GM19468 (cell line): ENCODE data around the gene COL5A2.

ENCODE experiments used
- ATAC-seq: cut with Tn5 transposase; IDR thresholded peaks from one replicate; pipeline ENCODE4 v1.9.1; 2021; ENCODE audit warnings: mild to moderate bottlenecking, moderate library complexity, moderate number of reproducible peaks; ENCODE audit not compliant: unreplicated experiment; ENCODE audit errors: extremely low read depth

The COL5A2 gene

GRCh38 chr2:189111063-189111715 lies 68.4 kb downstream of the COL5A2 start:
- no peak for ATAC-seq

GRCh38 chr2:189109921-189110397 lies 69.6 kb downstream of the COL5A2 start:
- peak; percentile 86 for ATAC-seq

- no peak for ATAC-seq
Observed at GRCh38 chr2:189104934-189105333, 74.6 kb downstream of the COL5A2 start.

GRCh38 chr2:189102735-189103134 lies 76.8 kb downstream of the COL5A2 start:
- no peak for ATAC-seq

GRCh38 chr2:189097934-189098333 lies 81.6 kb downstream of the COL5A2 start:
- ATAC-seq: no peak

- ATAC-seq: no peak
Observed at GRCh38 chr2:189096769-189097447, 82.7 kb downstream of the COL5A2 start.

GRCh38 chr2:189095101-189095500 lies 84.5 kb downstream of the COL5A2 start:
- no peak for ATAC-seq

- no peak for ATAC-seq
Observed at GRCh38 chr2:189092936-189093335, 86.6 kb downstream of the COL5A2 start.

GRCh38 chr2:189091253-189091652 lies 88.3 kb downstream of the COL5A2 start:
- ATAC-seq: no peak

- no peak for ATAC-seq
Observed at GRCh38 chr2:189088591-189089205, 90.9 kb downstream of the COL5A2 start.

GRCh38 chr2:189086710-189087109 lies 92.9 kb downstream of the COL5A2 start:
- no peak for ATAC-seq

- no peak for ATAC-seq
Observed at GRCh38 chr2:189086250-189086649, 93.3 kb downstream of the COL5A2 start.

GRCh38 chr2:189083606-189084005 lies 96.0 kb downstream of the COL5A2 start:
- ATAC-seq: no peak

GRCh38 chr2:189083106-189083505 lies 96.5 kb downstream of the COL5A2 start:
- ATAC-seq: no peak

- no peak for ATAC-seq
Observed at GRCh38 chr2:189082376-189082975, 97.1 kb downstream of the COL5A2 start.

- ATAC-seq: no peak
Observed at GRCh38 chr2:189076572-189076971, 103.0 kb downstream of the COL5A2 start.

GRCh38 chr2:189076120-189076519 lies 103.4 kb downstream of the COL5A2 start:
- no peak for ATAC-seq

- no peak for ATAC-seq
Observed at GRCh38 chr2:189074506-189074905, 105.1 kb downstream of the COL5A2 start.

GRCh38 chr2:189072036-189072435 lies 107.5 kb downstream of the COL5A2 start:
- ATAC-seq: no peak

GRCh38 chr2:189069855-189070619 lies 109.5 kb downstream of the COL5A2 start:
- ATAC-seq: no peak
